OCI-LY7 (cell line): ENCODE results near the gene TNK1. TPM values are rescaled to one million over a fixed set of nuclear protein-coding genes. Genes with fewer than 3 reads are reported as not detected.
"Not testable (repeated sequence)": the region's sequence is repeated elsewhere in the genome, so short reads cannot be mapped to it uniquely, and the experiment has no call there.

ENCODE experiments used
- BruUV-seq: library from RNA; stranded (reverse); fragments of 400-500 nt; replicated peaks from 2 replicates; lab custom pipeline; 2021; lab: Mats Ljungman, UMichigan
- CTCF ChIA-PET: fragments of 300-600 bp; sonication (Branson Sonifier 250); formaldehyde crosslinking; loops from one replicate; lab custom pipeline; 2022; ENCODE audit warnings: antibody characterized with exemption; ENCODE audit not compliant: unreplicated experiment; lab: Charles Lee
- POLR2A ChIA-PET: fragments of 300-600 bp; sonication (Branson Sonifier 250); formaldehyde crosslinking; loops from one replicate; lab custom pipeline; 2022; ENCODE audit warnings: antibody characterized with exemption; lab: Charles Lee
- DNase-seq: peaks from one replicate; pipeline ENCODE4 v3.0.0-alpha.2; 2015; ENCODE audit warnings: low spot score
- H2AFZ ChIP-seq: fragments of 200-600 bp; sonication (generic), shearing (Covaris generic); 2 replicates; pipeline ENCODE4 v1.6.1; 2014; ENCODE audit warnings: mild to moderate bottlenecking, antibody characterized with exemption, low read length, moderate library complexity
- H3K27ac ChIP-seq: fragments of 200-600 bp; sonication (generic); 2 replicates; pipeline ENCODE4 v1.5.1; 2014; ENCODE audit warnings: mixed run types, low read depth, mild to moderate bottlenecking, moderate library complexity, low read length, inconsistent platforms; ENCODE audit not compliant: poor library complexity, severe bottlenecking
- H3K36me3 ChIP-seq: fragments of 200-600 bp; sonication (generic); 2 replicates; pipeline ENCODE4 v1.6.1; 2014; ENCODE audit warnings: mild to moderate bottlenecking, antibody characterized with exemption, low read length, moderate library complexity, mixed read lengths; ENCODE audit not compliant: insufficient read depth
- H3K4me1 ChIP-seq: fragments of 200-600 bp; sonication (generic); 2 replicates; pipeline ENCODE4 v1.5.1; 2014; ENCODE audit warnings: mild to moderate bottlenecking, low read length; ENCODE audit not compliant: insufficient read depth, poor library complexity, severe bottlenecking
- H3K4me2 ChIP-seq: fragments of 200-600 bp; sonication (generic); 2 replicates; pipeline ENCODE4 v1.6.1; 2014; ENCODE audit warnings: mild to moderate bottlenecking, low read length
- H3K4me3 ChIP-seq: fragments of 200-600 bp; sonication (generic); 2 replicates; pipeline ENCODE4 v1.5.1; 2014; ENCODE audit warnings: mild to moderate bottlenecking, low read depth, low read length; ENCODE audit not compliant: poor library complexity, severe bottlenecking
- H3K79me2 ChIP-seq: fragments of 200-600 bp; sonication (generic); 2 replicates; pipeline ENCODE4 v1.6.1; 2016; ENCODE audit warnings: low read depth, mild to moderate bottlenecking, low read length, moderate library complexity, mixed read lengths; ENCODE audit not compliant: insufficient read depth
- H3K9me2 ChIP-seq: fragments of 200-600 bp; sonication (generic); 2 replicates; pipeline ENCODE4 v1.6.1; 2016; ENCODE audit warnings: mild to moderate bottlenecking, low read length, mixed read lengths; ENCODE audit not compliant: insufficient read depth
- H3K9me3 ChIP-seq: fragments of 200-600 bp; sonication (generic); 2 replicates; pipeline ENCODE4 v1.6.1; 2014; ENCODE audit warnings: mild to moderate bottlenecking, mixed run types, low read length, mixed read lengths
- H4K20me1 ChIP-seq: fragments of 200-600 bp; sonication (generic); 2 replicates; pipeline ENCODE4 v1.6.1; 2014; ENCODE audit warnings: mild to moderate bottlenecking, antibody characterized with exemption, low read length, moderate library complexity, mixed read lengths; ENCODE audit not compliant: insufficient read depth
- CTCF ChIP-seq: fragments of 200-600 bp; sonication (generic); conservative IDR thresholded peaks from 2 replicates; pipeline ENCODE4 v1.5.1; 2014; ENCODE audit warnings: mild to moderate bottlenecking, antibody characterized with exemption, low read length, moderate library complexity, mixed read lengths
- EZH2phosphoT487 ChIP-seq: fragments of 200-600 bp; sonication (generic); IDR thresholded peaks from 2 replicates; pipeline ENCODE4 v1.6.1; 2018; ENCODE audit warnings: low read depth, borderline replicate concordance, mild to moderate bottlenecking, mixed run types, antibody characterized with exemption, low read length, moderate library complexity, mixed read lengths
- intact Hi-C: fragments of 100-400 bp; cut with micrococcal nuclease; formaldehyde crosslinking; loops from one replicate; pipeline ENCODE4 v1.10.0; 2022; ENCODE audit not compliant: unreplicated experiment
- total RNA-seq, 2 experiments: library from RNA; depleted of rRNA in 1 of 2; stranded (reverse); fragments of >200 nt in 1 of 2; shearing (Covaris generic) in 1 of 2; gene quantifications; 2 replicates each; pipeline ENCODE4 v1.2.3, GENCODE V29; 2014 to 2022

TNK1 gene
- total RNA-seq, 2 experiments from 2014 or later: 5.0 to 6.4 TPM

- no peaks in the 10 kb centered on the region for H4K20me1 ChIP-seq
- H3K36me3 ChIP-seq: no peaks in the 10 kb centered on the region
- no peaks in the 10 kb centered on the region for H3K9me3 ChIP-seq
- no peak overlapping the region for H3K4me2 ChIP-seq
- DNase-seq: no peak
- no peaks in the 10 kb centered on the region for H3K79me2 ChIP-seq
- no peak overlapping the region for H3K4me3 ChIP-seq
- CTCF ChIA-PET: no interaction called here
- H3K9me2 ChIP-seq: no peaks in the 10 kb centered on the region
- no peak overlapping the region for H2AFZ ChIP-seq
- H3K4me1 ChIP-seq: no peaks in the 10 kb centered on the region
- BruUV-seq: no TSS peak
- H3K27ac ChIP-seq: no peak overlapping the region
- POLR2A ChIA-PET: interaction anchor here (0.6 kb wide), 2 partner anchors 77 to 1522 kb away, joined by 3 to 4 read pairs; no protein-coding TSS in a partner anchor
- TF ChIP-seq EZH2phosphoT487 (no peak), CTCF (no peak)
- intact Hi-C loops: no loop called here
Observed at GRCh38 chr17:7367918-7368598, 12.8 kb upstream of the TNK1 start.

- H3K9me3 ChIP-seq, H3K4me1 ChIP-seq, H2AFZ ChIP-seq, H3K9me2 ChIP-seq, H3K4me3 ChIP-seq, POLR2A ChIA-PET, H3K27ac ChIP-seq, H3K4me2 ChIP-seq, CTCF ChIA-PET, BruUV-seq, H3K79me2 ChIP-seq, H4K20me1 ChIP-seq, H3K36me3 ChIP-seq, DNase-seq, intact Hi-C loops: not testable (repeated sequence)
Observed at GRCh38 chr17:7368599-7368994, 12.3 kb upstream of the TNK1 start.

DNA sequence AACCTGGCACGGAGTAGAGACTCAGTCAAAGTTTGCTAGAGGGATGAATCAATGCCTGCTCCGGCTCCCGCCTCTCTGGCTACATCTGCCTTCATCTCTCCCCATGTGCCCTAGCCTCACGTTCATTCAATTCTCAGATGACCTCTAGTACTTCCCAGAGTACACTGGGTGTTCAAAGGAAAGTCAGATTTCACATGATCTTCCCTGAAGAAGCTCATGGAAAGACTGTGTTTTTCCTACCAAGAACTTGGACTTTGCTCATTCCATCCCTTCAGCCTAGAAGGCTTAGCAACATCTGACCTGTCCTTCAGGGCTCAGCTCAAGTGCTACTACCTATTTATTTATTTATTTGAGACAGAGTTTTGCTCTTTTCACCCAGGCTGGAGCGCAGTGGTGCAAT, 11.1 kb upstream of the TNK1 start:
- H3K79me2 ChIP-seq: no peaks in the 10 kb centered on the region
- TF ChIP-seq EZH2phosphoT487: no peak
- no peak for TF ChIP-seq CTCF
- no peak overlapping the region for H3K4me2 ChIP-seq
- no TSS peak for BruUV-seq
- no peaks in the 10 kb centered on the region for H3K4me1 ChIP-seq
- H4K20me1 ChIP-seq: no peaks in the 10 kb centered on the region
- DNase-seq: no peak
- intact Hi-C loops: no loop called here
- no peak overlapping the region for H3K27ac ChIP-seq
- CTCF ChIA-PET: no interaction called here
- no peaks in the 10 kb centered on the region for H3K36me3 ChIP-seq
- no peak overlapping the region for H3K4me3 ChIP-seq
- H2AFZ ChIP-seq: no peak overlapping the region
- POLR2A ChIA-PET: no interaction called here
- no peaks in the 10 kb centered on the region for H3K9me3 ChIP-seq
- H3K9me2 ChIP-seq: no peaks in the 10 kb centered on the region
